ENCODE measurements around the gene RPL36AL. TPM values are rescaled to one million over a fixed set of nuclear protein-coding genes. Genes with fewer than 3 reads are reported as not detected.

RPL36AL gene
- total and polyA plus RNA-seq, 2 of the 4 experiments (the other 2 are of a cell fraction) = 129 to 313 TPM

- H3K18ac ChIP-seq (ENCODE audit: low read depth, low read length) = no peak overlapping the region
- H3K9ac ChIP-seq (ENCODE audit: low read depth, low read length) = no peak overlapping the region
- no peak overlapping the region for H3K14ac ChIP-seq (replicated peaks; ENCODE audit: low read depth, low read length)
- ChIA-PET CTCF (no interaction called here), POLR2A (ENCODE audit: unreplicated experiment) (no interaction called here)
- H3K4ac ChIP-seq (ENCODE audit: low read depth, low read length) = no peak overlapping the region
- no peak for ATAC-seq (ENCODE audit: low read depth)
- no peak overlapping the region for H3K56ac ChIP-seq (ENCODE audit: extremely low read depth, insufficient read depth, low read length)
- no peak overlapping the region for H2BK15ac ChIP-seq (ENCODE audit: low read depth, low read length)
- intact Hi-C loops (cut with micrococcal nuclease) (no loop called here), dilution Hi-C loops (cut with HindIII; ENCODE audit: low sequenced_read_pairs, unreplicated experiment) (no loop called here), in situ Hi-C loops (cut with MboI; ENCODE audit: low sequenced_read_pairs) (no loop called here)
- H3K4me3 ChIP-seq (ENCODE audit: insufficient read depth, low read depth, low read length) = no peak overlapping the region
- H3K9me1 ChIP-seq (ENCODE audit: insufficient read depth, low read length) = no peaks in the 10 kb centered on the region
- H2AK9ac ChIP-seq (replicated peaks; ENCODE audit: low read depth, low read length, poor library complexity) = no peak overlapping the region
- no peak overlapping the region for H2AFZ ChIP-seq (replicated peaks; ENCODE audit: low read length, poor library complexity)
- TF ChIP-seq CHD1 (IDR thresholded peaks at IDR 0.05; ENCODE audit: low read depth, low read length) = no peak
- no peak for TF ChIP-seq BHLHE40 (IDR thresholded peaks at IDR 0.05; ENCODE audit: low read depth, low read length)
- TF ChIP-seq CEBPB (IDR thresholded peaks at IDR 0.05; ENCODE audit: low read depth, low read length) = no peak
- no peak for TF ChIP-seq CTCF (conservative IDR thresholded peaks at IDR 0.05; ENCODE audit: low read depth, low read length)
- no peak for TF ChIP-seq MAZ (IDR thresholded peaks at IDR 0.05; ENCODE audit: borderline replicate concordance, low read depth, low read length)
- TF ChIP-seq NFE2L2 (IDR thresholded peaks at IDR 0.05; ENCODE audit: low read depth, low read length) = no peak
- no peak for TF ChIP-seq FOS (IDR thresholded peaks at IDR 0.05; ENCODE audit: low read depth, low read length)
- no peak for TF ChIP-seq ELK1 (IDR thresholded peaks at IDR 0.05; ENCODE audit: borderline replicate concordance, low read depth, low read length)
- TF ChIP-seq MXI1 (IDR thresholded peaks at IDR 0.05; ENCODE audit: borderline replicate concordance, low read depth, low read length) = no peak
- no peak for TF ChIP-seq SMC3 (IDR thresholded peaks at IDR 0.05; ENCODE audit: low read depth, low read length)
- H3K27me3 ChIP-seq (ENCODE audit: control insufficient read depth, insufficient read depth, low read length) = no peaks in the 10 kb centered on the region
- no peak overlapping the region for H3K27ac ChIP-seq (ENCODE audit: insufficient read depth, low read length)
- H4K91ac ChIP-seq (ENCODE audit: insufficient read depth, low read depth, low read length) = no peak overlapping the region
- BruUV-seq (replicated peaks) = no TSS peak
- no peak for DNase-seq
- no CpG with 5 or more reads among the region's 5 CpGs for WGBS, 2 experiments (ENCODE audit: extremely low coverage in 2 of 2, insufficient read length in 1 of 2)
- no peak overlapping the region for H2AK5ac ChIP-seq (ENCODE audit: low read depth, low read length)
- H4K8ac ChIP-seq (ENCODE audit: low read depth in 2 of 2, low read length in 2 of 2) = no peak overlapping the region
- H3K36me3 ChIP-seq (ENCODE audit: control insufficient read depth, insufficient read depth, low read length) = peaks cover 20% of the 10 kb centered on the region
- H3K23ac ChIP-seq (ENCODE audit: low read depth, low read length) = no peak overlapping the region
- no peaks in the 10 kb centered on the region for H3K4me1 ChIP-seq (ENCODE audit: control insufficient read depth, insufficient read depth, low read length)
- H2BK120ac ChIP-seq (ENCODE audit: low read depth, low read length) = no peak overlapping the region
- 0 out of 2 replicates have a peak, but pooled peaks cover 1% of the 10 kb centered on the region for H4K20me1 ChIP-seq (ENCODE audit: insufficient read depth, low read length)
- no peaks in the 10 kb centered on the region for H3K9me3 ChIP-seq (ENCODE audit: control insufficient read depth, insufficient read depth, low read length)
- no peak overlapping the region for H2BK20ac ChIP-seq (ENCODE audit: low read depth, low read length)
- no peak overlapping the region for H4K5ac ChIP-seq (ENCODE audit: low read depth, low read length)
- H3K4me2 ChIP-seq (ENCODE audit: low read depth, low read length) = no peak overlapping the region
- no peak overlapping the region for H2BK5ac ChIP-seq (ENCODE audit: low read depth, low read length, poor library complexity, severe bottlenecking)
- peaks cover 0 to 11% of the 10 kb centered on the region in 2 experiments; a peak in 3 of 4 replicates for H3K79me1 ChIP-seq (ENCODE audit: low read depth in 1 of 2, low read length in 2 of 2)
Measured at GRCh38 chr14:49574038-49574437, 46.4 kb downstream of the RPL36AL start.
